Neural cell (in vitro differentiated cells): ENCODE data around the gene GPR150. TPM values are rescaled to one million over a fixed set of nuclear protein-coding genes. Genes with fewer than 3 reads are reported as not detected.

Experiments used
- H2AFZ ChIP-seq: fragments of 200-600, 300-800 bp; sonication (generic), shearing (Covaris generic); 2 replicates; pipeline ENCODE4 v1.6.0; 2014; ENCODE audit warnings: low read depth, mild to moderate bottlenecking, antibody characterized with exemption, low read length, moderate library complexity
- H3F3A ChIP-seq: fragments of 200-600 bp; shearing (Covaris generic); 2 replicates; pipeline ENCODE4 v1.6.1; 2016; ENCODE audit warnings: mild to moderate bottlenecking, moderate library complexity, mixed read lengths, antibody characterized with exemption, low read length; ENCODE audit not compliant: insufficient read depth, poor library complexity, severe bottlenecking
- H3K27ac ChIP-seq: fragments of 200-600, 300-800 bp; sonication (generic), shearing (Covaris generic); 2 replicates; pipeline ENCODE4 v1.5.1; 2014; ENCODE audit warnings: mild to moderate bottlenecking, low read length, moderate library complexity
- H3K27me3 ChIP-seq: fragments of 300-800, 200-600 bp; sonication (generic), shearing (Covaris generic); 2 replicates; pipeline ENCODE4 v1.6.0; 2014; ENCODE audit warnings: mild to moderate bottlenecking, low read depth, low read length, moderate library complexity; ENCODE audit not compliant: insufficient read depth
- H3K36me3 ChIP-seq: fragments of 300-800, 200-600 bp; sonication (generic), shearing (Covaris generic); 2 replicates; pipeline ENCODE4 v1.5.1; 2014; ENCODE audit warnings: mild to moderate bottlenecking, antibody characterized with exemption, low read length, moderate library complexity; ENCODE audit not compliant: insufficient read depth
- H3K4me2 ChIP-seq: fragments of 300-800, 200-600 bp; sonication (generic), shearing (Covaris generic); 2 replicates; pipeline ENCODE4 v1.6.0; 2014; ENCODE audit warnings: mild to moderate bottlenecking, low read length
- H3K4me3 ChIP-seq: fragments of 300-800, 200-600 bp; sonication (generic), shearing (Covaris generic); 2 replicates; pipeline ENCODE4 v1.5.1; 2014; ENCODE audit warnings: mild to moderate bottlenecking, low read length, moderate library complexity
- H3K79me2 ChIP-seq: fragments of 200-600 bp; shearing (Covaris generic); replicated peaks from 2 replicates; pipeline ENCODE4 v1.6.0; 2014; ENCODE audit warnings: mild to moderate bottlenecking, low read length, moderate library complexity; ENCODE audit not compliant: insufficient read depth
- H3K9ac ChIP-seq: fragments of 300-800, 200-600 bp; sonication (generic), shearing (Covaris generic); 2 replicates; pipeline ENCODE4 v1.6.1; 2016; ENCODE audit warnings: mild to moderate bottlenecking, low read length, mixed read lengths
- H3K9me2 ChIP-seq: fragments of 200-600 bp; shearing (Covaris generic); 2 replicates; pipeline ENCODE4 v1.6.1; 2016; ENCODE audit warnings: mild to moderate bottlenecking, low read length, mixed read lengths; ENCODE audit not compliant: insufficient read depth
- H3K9me3 ChIP-seq: fragments of 200-600, 300-800 bp; sonication (generic), shearing (Covaris generic); 2 replicates; pipeline ENCODE4 v1.6.1; 2016; ENCODE audit warnings: mild to moderate bottlenecking, mixed run types, low read length, moderate library complexity, mixed read lengths
- H4K20me1 ChIP-seq: fragments of 200-600 bp; shearing (Covaris generic); 2 replicates; pipeline ENCODE4 v1.6.1; 2016; ENCODE audit warnings: mild to moderate bottlenecking, mixed run types; ENCODE audit not compliant: insufficient read depth
- EP300 ChIP-seq: fragments of 450-650 bp; conservative IDR thresholded peaks from 2 replicates; pipeline ENCODE4 v1.6.1; 2014; ENCODE audit warnings: antibody characterized with exemption, mild to moderate bottlenecking, moderate library complexity; ENCODE audit not compliant: poor library complexity, severe bottlenecking
- EZH2 ChIP-seq: fragments of 200-600, 300-800 bp; shearing (Covaris generic), sonication (generic); IDR thresholded peaks from 2 replicates; pipeline ENCODE4 v1.6.1; 2014; ENCODE audit warnings: antibody characterized with exemption, low read length, borderline replicate concordance, mild to moderate bottlenecking; ENCODE audit not compliant: insufficient read depth, poor library complexity, severe bottlenecking
- MXI1 ChIP-seq: fragments of 450-650 bp; conservative IDR thresholded peaks from 2 replicates; pipeline ENCODE4 v1.6.1; 2014; ENCODE audit warnings: antibody characterized with exemption, mild to moderate bottlenecking; ENCODE audit not compliant: poor library complexity, severe bottlenecking
- POLR2AphosphoS5 ChIP-seq: IDR thresholded peaks from 2 replicates; pipeline ENCODE4 v1.6.1; 2012
- RAD21 ChIP-seq: fragments of 450-650 bp; conservative IDR thresholded peaks from 2 replicates; pipeline ENCODE4 v1.6.1; 2014; ENCODE audit warnings: antibody characterized with exemption, mild to moderate bottlenecking, moderate library complexity
- SMC3 ChIP-seq: fragments of 450-650 bp; conservative IDR thresholded peaks from 2 replicates; pipeline ENCODE4 v1.6.1; 2014; ENCODE audit warnings: antibody characterized with exemption, mild to moderate bottlenecking, moderate library complexity; ENCODE audit not compliant: poor library complexity
- TAF1 ChIP-seq: IDR thresholded peaks from 2 replicates; pipeline ENCODE4 v1.6.1; 2012; ENCODE audit warnings: low read depth
- polyA plus RNA-seq: library from polyadenylated mRNA; depleted of rRNA; stranded (reverse); fragments of >200 nt; gene quantifications from 2 replicates; pipeline ENCODE4 v1.2.3, GENCODE V29; 2014
- TF ChIP-seq, protein P1 (sequence below): IDR thresholded peaks from 2 replicates; pipeline ENCODE4 v1.6.1; 2012; ENCODE audit warnings: borderline replicate concordance
- TF ChIP-seq, protein P2 (sequence below): fragments of 450-650 bp; IDR thresholded peaks from 2 replicates; pipeline ENCODE4 v1.5.1; 2014; ENCODE audit warnings: antibody characterized with exemption, mild to moderate bottlenecking, moderate library complexity; ENCODE audit not compliant: poor library complexity, severe bottlenecking

Gene GPR150
- polyA plus RNA-seq, 1 donor from 2014 or later: not detected

DNA sequence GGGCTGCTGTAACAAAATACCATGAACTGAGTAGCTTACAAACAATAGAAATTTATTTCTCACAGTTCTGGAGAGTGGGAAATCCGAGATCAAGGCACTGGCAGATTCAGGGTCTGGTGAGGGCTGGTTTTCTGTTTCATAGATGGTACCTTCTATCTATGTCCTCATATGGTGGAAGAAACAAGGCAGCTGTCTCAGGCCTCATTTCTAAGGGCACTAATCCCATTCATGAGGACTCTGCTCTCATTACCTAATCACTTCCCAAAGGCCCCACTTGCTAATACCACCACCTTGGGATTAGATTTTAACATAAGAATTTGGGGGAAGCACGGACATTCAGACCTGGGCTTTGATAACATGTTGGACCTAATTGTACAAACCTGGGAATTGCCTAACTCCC, 40.2 kb downstream of the GPR150 start:
- no peak overlapping the region for H3K9ac ChIP-seq
- no peak overlapping the region for H3K27ac ChIP-seq
- H3K27me3 ChIP-seq: no peaks in the 10 kb centered on the region
- no peak overlapping the region for H2AFZ ChIP-seq
- no peaks in the 10 kb centered on the region for H3K9me3 ChIP-seq
- H3K9me2 ChIP-seq: no peaks in the 10 kb centered on the region
- H3K36me3 ChIP-seq: no peaks in the 10 kb centered on the region
- no peak overlapping the region for H3K4me3 ChIP-seq
- H4K20me1 ChIP-seq: no peaks in the 10 kb centered on the region
- H3K79me2 ChIP-seq: no peaks in the 10 kb centered on the region
- H3F3A ChIP-seq: no peaks in the 10 kb centered on the region
- H3K4me2 ChIP-seq: no peak overlapping the region
- TF ChIP-seq, protein P1, sequence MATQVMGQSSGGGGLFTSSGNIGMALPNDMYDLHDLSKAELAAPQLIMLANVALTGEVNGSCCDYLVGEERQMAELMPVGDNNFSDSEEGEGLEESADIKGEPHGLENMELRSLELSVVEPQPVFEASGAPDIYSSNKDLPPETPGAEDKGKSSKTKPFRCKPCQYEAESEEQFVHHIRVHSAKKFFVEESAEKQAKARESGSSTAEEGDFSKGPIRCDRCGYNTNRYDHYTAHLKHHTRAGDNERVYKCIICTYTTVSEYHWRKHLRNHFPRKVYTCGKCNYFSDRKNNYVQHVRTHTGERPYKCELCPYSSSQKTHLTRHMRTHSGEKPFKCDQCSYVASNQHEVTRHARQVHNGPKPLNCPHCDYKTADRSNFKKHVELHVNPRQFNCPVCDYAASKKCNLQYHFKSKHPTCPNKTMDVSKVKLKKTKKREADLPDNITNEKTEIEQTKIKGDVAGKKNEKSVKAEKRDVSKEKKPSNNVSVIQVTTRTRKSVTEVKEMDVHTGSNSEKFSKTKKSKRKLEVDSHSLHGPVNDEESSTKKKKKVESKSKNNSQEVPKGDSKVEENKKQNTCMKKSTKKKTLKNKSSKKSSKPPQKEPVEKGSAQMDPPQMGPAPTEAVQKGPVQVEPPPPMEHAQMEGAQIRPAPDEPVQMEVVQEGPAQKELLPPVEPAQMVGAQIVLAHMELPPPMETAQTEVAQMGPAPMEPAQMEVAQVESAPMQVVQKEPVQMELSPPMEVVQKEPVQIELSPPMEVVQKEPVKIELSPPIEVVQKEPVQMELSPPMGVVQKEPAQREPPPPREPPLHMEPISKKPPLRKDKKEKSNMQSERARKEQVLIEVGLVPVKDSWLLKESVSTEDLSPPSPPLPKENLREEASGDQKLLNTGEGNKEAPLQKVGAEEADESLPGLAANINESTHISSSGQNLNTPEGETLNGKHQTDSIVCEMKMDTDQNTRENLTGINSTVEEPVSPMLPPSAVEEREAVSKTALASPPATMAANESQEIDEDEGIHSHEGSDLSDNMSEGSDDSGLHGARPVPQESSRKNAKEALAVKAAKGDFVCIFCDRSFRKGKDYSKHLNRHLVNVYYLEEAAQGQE: no peak
- no peak for TF ChIP-seq MXI1
- TF ChIP-seq TAF1: no peak
- TF ChIP-seq, protein P2, sequence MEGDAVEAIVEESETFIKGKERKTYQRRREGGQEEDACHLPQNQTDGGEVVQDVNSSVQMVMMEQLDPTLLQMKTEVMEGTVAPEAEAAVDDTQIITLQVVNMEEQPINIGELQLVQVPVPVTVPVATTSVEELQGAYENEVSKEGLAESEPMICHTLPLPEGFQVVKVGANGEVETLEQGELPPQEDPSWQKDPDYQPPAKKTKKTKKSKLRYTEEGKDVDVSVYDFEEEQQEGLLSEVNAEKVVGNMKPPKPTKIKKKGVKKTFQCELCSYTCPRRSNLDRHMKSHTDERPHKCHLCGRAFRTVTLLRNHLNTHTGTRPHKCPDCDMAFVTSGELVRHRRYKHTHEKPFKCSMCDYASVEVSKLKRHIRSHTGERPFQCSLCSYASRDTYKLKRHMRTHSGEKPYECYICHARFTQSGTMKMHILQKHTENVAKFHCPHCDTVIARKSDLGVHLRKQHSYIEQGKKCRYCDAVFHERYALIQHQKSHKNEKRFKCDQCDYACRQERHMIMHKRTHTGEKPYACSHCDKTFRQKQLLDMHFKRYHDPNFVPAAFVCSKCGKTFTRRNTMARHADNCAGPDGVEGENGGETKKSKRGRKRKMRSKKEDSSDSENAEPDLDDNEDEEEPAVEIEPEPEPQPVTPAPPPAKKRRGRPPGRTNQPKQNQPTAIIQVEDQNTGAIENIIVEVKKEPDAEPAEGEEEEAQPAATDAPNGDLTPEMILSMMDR: no peak
- no peak for TF ChIP-seq SMC3
- TF ChIP-seq RAD21: no peak
- no peak for TF ChIP-seq POLR2AphosphoS5
- no peak for TF ChIP-seq EP300
- no peak for TF ChIP-seq EZH2

- Histone ChIP-seq H3F3A (no peaks in the 10 kb centered on the region), H3K36me3 (no peaks in the 10 kb centered on the region), H3K9ac (no peak overlapping the region)
These were observed 43.1 kb downstream of the GPR150 start for GRCh38 chr5:95662946-95663345.

More at GRCh38 chr5:95662946-95663345, 43.1 kb downstream of the GPR150 start:
- Histone ChIP-seq H3K4me3 (no peak overlapping the region), H3K27ac (no peak overlapping the region), H3K4me2 (no peak overlapping the region), H3K9me2 (no peaks in the 10 kb centered on the region), H3K79me2 (no peaks in the 10 kb centered on the region), H2AFZ (no peak overlapping the region), H3K27me3 (no peaks in the 10 kb centered on the region), H3K9me3 (no peaks in the 10 kb centered on the region), H4K20me1 (no peaks in the 10 kb centered on the region)
- TF ChIP-seq EZH2: no peak
- no peak for TF ChIP-seq MXI1
- TF ChIP-seq, protein P1: no peak
- no peak for TF ChIP-seq EP300
